SH-SY5Y (cell line): ENCODE measurements around the gene RAD21L1.

Experiments used
- GATA2 ChIP-seq: IDR thresholded peaks from 2 replicates; pipeline ENCODE4 v1.6.1; 2011; ENCODE audit warnings: mild to moderate bottlenecking, low read depth, low read length
- GATA3 ChIP-seq: IDR thresholded peaks from 2 replicates; pipeline ENCODE4 v1.6.1; 2011; ENCODE audit warnings: low read depth, mild to moderate bottlenecking, low read length, moderate library complexity

GRCh38 chr20:1296922-1297321, 71.1 kb downstream of the RAD21L1 start:
- TF ChIP-seq GATA3 (no peak), GATA2 (no peak)
